ENCODE results near the gene DHRS3. TPM values are rescaled to one million over a fixed set of nuclear protein-coding genes. Genes with fewer than 3 reads are reported as not detected.

Gene DHRS3
- total RNA-seq, 1 experiment from 2014 or later: 87.0 TPM

GRCh38 chr1:12610941-12611340 is 7.1 kb downstream of the DHRS3 start (continued):
- no peak for TF ChIP-seq EZH2 (IDR thresholded peaks at IDR 0.05)
- TF ChIP-seq CBX3 (IDR thresholded peaks at IDR 0.05; ENCODE audit: low read depth): no peak
- no peak for TF ChIP-seq FOSL1 (IDR thresholded peaks at IDR 0.05; ENCODE audit: low read depth)

- BruUV-seq (replicated peaks): no TSS peak
- no peak overlapping the region for H3K4me2 ChIP-seq (ENCODE audit: low read length)
- H4K20me1 ChIP-seq (ENCODE audit: insufficient read depth): no peaks in the 10 kb centered on the region
- DNase-seq (ENCODE audit: low read depth, low spot score): no peak
- TF ChIP-seq JUND (IDR thresholded peaks at IDR 0.05) (no peak), POLR2AphosphoS5 (IDR thresholded peaks at IDR 0.05; ENCODE audit: low read depth, low read length) (peak; percentile 12; the same call in 1 of the 2 replicates)
- H3K9me3 ChIP-seq (ENCODE audit: control insufficient read depth in 1 of 2, insufficient read depth in 1 of 2, low read depth in 1 of 2, low read length in 2 of 2): no peaks in the 10 kb centered on the region
- no peak overlapping the region for H2AFZ ChIP-seq (ENCODE audit: low read depth, low read length, poor library complexity, severe bottlenecking)
- no peak overlapping the region for H3K27ac ChIP-seq (ENCODE audit: low read depth, low read length)
- H3K4me3 ChIP-seq (replicated peaks in 1 of 2; ENCODE audit: low read depth in 1 of 2, low read length in 2 of 2): no peak overlapping the region
- RAD21 ChIA-PET (ENCODE audit: low non-redundant PET in 1 of 2, low total read pairs in 2 of 2, uncharacterized antibody in 2 of 2, unreplicated experiment in 2 of 2): no interaction called here
- no peaks in the 10 kb centered on the region for H3K27me3 ChIP-seq (ENCODE audit: insufficient read depth, low read length)
- H3K4me1 ChIP-seq (ENCODE audit: control insufficient read depth in 1 of 2, insufficient read depth in 2 of 2, low read length in 2 of 2): peaks cover 12 to 55% of the 10 kb centered on the region in 2 experiments
- ATAC-seq: no peak
- POLR2A ChIA-PET: interaction anchor here (1.8 kb wide), 1 partner anchor 8 kb away, joined by 6 read pairs; the partner anchor contains the start of gene DHRS3
- peaks cover 2 to 5% of the 10 kb centered on the region in 2 experiments; a peak in 1 of 4 replicates for H3K36me3 ChIP-seq (ENCODE audit: control insufficient read depth in 1 of 2, insufficient read depth in 2 of 2, low read length in 2 of 2)
- intact Hi-C loops (cut with micrococcal nuclease): no loop called here
- CTCF ChIA-PET: no interaction called here
- no peak overlapping the region for H3K9ac ChIP-seq (ENCODE audit: low read length)
- no peaks in the 10 kb centered on the region for H3K9me2 ChIP-seq (ENCODE audit: insufficient read depth)
- peaks cover 66% of the 10 kb centered on the region for H3K79me2 ChIP-seq (ENCODE audit: insufficient read depth, low read length)
These were observed 7.6 kb downstream of the DHRS3 start for GRCh38 chr1:12610305-12610935.

GRCh38 chr1:12609469-12610003 is 8.5 kb downstream of the DHRS3 start:
- peak; percentile 17; the same call in 1 of the 2 replicates for ATAC-seq
- Histone ChIP-seq H3K4me1 (ENCODE audit: control insufficient read depth in 1 of 2, insufficient read depth in 2 of 2, low read length in 2 of 2) (peaks cover 11 to 55% of the 10 kb centered on the region in 2 experiments), H3K9me2 (ENCODE audit: insufficient read depth) (no peaks in the 10 kb centered on the region)

More at GRCh38 chr1:12609469-12610003, 8.5 kb downstream of the DHRS3 start:
- Histone ChIP-seq H3K4me2 (ENCODE audit: low read length) (no peak overlapping the region), H3K79me2 (ENCODE audit: insufficient read depth, low read length) (peaks cover 58% of the 10 kb centered on the region), H3K4me3 (replicated peaks in 1 of 2; ENCODE audit: low read depth in 1 of 2, low read length in 2 of 2) (no peak overlapping the region), H4K20me1 (ENCODE audit: insufficient read depth) (no peaks in the 10 kb centered on the region), H3K9ac (ENCODE audit: low read length) (no peak overlapping the region), H3K27me3 (ENCODE audit: insufficient read depth, low read length) (no peaks in the 10 kb centered on the region), H3K36me3 (ENCODE audit: control insufficient read depth in 1 of 2, insufficient read depth in 2 of 2, low read length in 2 of 2) (peaks cover 2 to 5% of the 10 kb centered on the region in 2 experiments; a peak in 1 of 4 replicates), H3K27ac (ENCODE audit: low read depth, low read length) (no peak overlapping the region), H2AFZ (ENCODE audit: low read depth, low read length, poor library complexity, severe bottlenecking) (no peak overlapping the region), H3K9me3 (ENCODE audit: control insufficient read depth in 1 of 2, insufficient read depth in 1 of 2, low read depth in 1 of 2, low read length in 2 of 2) (no peaks in the 10 kb centered on the region)
- TF ChIP-seq SRF (IDR thresholded peaks at IDR 0.05; ENCODE audit: low read depth) (no peak), SIN3A (IDR thresholded peaks at IDR 0.05; ENCODE audit: low read depth) (no peak), RAD21 (IDR thresholded peaks at IDR 0.05; ENCODE audit: low read depth) (no peak), TCF7L2 (IDR thresholded peaks at IDR 0.05; ENCODE audit: borderline replicate concordance, extremely low read depth, insufficient read depth, insufficient read length) (no peak), CEBPB (IDR thresholded peaks at IDR 0.05; ENCODE audit: low read depth) (no peak), SP1 (IDR thresholded peaks at IDR 0.05; ENCODE audit: low read depth) (no peak), POLR2A (IDR thresholded peaks at IDR 0.05; ENCODE audit: borderline replicate concordance, extremely low read depth, insufficient read depth, insufficient read length) (no peak), POLR2AphosphoS5 (IDR thresholded peaks at IDR 0.05; ENCODE audit: low read depth, low read length) (peak; percentile 67)
- no peak for DNase-seq (ENCODE audit: low read depth, low spot score)
- ChIA-PET POLR2A (interaction anchor here (1.8 kb wide), 1 partner anchor 9 kb away, joined by 6 read pairs; the partner anchor contains the start of gene DHRS3), RAD21 (ENCODE audit: low non-redundant PET in 1 of 2, low total read pairs in 2 of 2, uncharacterized antibody in 2 of 2, unreplicated experiment in 2 of 2) (no interaction called here), CTCF (no interaction called here)
- no TSS peak for BruUV-seq (replicated peaks)
- intact Hi-C loops (cut with micrococcal nuclease): no loop called here

Data from HCT116 (cell line).